Stimulated activated CD4-positive, alpha-beta T cell treated with anti-CD3 and anti-CD28 coated beads, Interleukin-15, amount 100 ng/mL, for 48 hours (primary cell): ENCODE data around the gene EIF4A3.

ENCODE experiments used
- DNase-seq, 2 donors: peaks; one replicate each; pipeline ENCODE4 v3.0.0-alpha.2; 2020; ENCODE audit warnings: low read depth in 2 of 2

The EIF4A3 gene

DNA sequence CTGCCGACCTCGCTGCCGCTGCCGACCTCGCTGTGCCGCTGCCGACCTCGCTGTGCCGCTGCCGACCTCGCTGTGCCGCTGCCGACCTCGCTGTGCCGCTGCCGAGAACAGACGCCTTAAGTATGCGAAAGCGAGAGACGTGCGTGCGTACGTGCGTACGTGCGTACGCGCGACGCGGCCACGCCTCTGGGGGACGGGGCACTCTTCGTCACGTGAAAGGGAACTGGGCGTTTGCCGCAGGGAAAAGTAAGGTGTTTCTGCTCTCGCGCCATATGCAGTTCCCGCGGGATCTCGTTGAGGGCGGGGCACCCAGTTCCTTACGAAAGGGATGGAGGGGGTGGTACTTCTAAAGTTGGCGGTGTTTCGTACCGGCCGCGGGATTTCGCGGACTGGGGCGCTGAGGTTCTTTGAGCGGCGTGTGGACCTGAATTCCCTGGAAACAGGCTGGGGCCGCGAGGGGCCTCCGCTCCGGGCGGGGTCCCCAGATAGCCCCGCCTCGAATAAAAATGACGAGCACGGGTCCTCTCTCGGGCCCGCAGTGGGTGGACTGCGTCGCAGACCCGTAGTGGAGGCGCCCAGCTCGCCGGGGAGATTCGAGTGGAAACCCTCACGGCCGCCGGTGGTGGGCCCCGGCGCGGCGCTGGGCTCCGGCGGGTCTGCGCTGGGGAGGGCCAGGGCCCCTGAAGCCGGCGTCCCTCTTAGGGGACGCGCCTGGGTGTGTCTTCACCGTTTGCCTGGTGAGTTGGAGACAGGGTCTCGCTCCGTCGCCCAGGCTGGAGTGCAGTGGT is at the start of gene EIF4A3:
Gene EIF4A3 (minus strand): TSS at position 94 of the 788 bp plus-strand sequence. CDS start 167 bp downstream, outside the sequence.
- peak; percentile 95 to 96 for DNase-seq

- DNase-seq, result no peak
Measured at GRCh38 chr17:80196652-80197051, 49.7 kb upstream of the EIF4A3 start.

GRCh38 chr17:80195671-80196529 is 49.0 kb upstream of the EIF4A3 start:
- DNase-seq, result peak in 1 of 2 donors; percentile 22

- no peak for DNase-seq
Measured at GRCh38 chr17:80195141-80195540, 48.2 kb upstream of the EIF4A3 start.

DNA sequence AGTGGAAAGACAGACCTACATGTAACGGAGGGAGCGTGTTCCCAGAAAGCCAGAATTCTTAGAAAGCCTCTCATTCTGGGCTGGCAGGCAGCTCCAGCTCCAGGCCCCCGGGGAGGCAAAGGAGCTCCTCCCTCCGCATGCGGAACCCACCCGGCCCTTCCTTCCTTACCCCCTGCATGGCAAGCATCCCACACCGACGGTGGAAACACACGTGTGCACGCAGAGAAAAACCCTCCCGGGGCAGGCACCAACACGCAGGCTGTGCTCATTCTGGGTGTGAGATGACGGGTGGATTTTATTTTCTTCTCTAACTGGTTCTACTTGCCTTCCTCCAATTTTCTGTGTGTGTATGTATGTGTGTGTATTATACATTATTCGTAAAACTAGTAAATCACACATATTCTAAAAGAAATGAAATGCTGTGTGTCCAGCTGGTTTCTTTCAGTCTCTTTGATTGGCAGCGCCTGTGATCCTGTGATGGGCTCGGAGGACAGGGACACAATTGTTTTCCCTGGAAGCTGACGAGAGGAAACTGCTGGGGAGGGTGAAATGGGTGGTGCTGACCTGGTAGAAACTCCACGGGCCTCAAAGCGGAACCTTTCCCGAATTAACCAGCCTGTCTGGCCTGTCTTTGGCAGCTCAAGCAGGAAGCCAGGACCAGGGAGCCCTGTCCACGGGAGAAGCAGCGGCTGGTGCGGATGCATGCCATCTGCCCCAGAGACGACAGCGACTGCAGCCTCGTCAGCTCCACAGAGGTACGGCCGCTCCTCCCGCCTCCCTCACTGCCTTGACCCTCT is 45.1 kb upstream of the EIF4A3 start:
- no peak for DNase-seq

DNA sequence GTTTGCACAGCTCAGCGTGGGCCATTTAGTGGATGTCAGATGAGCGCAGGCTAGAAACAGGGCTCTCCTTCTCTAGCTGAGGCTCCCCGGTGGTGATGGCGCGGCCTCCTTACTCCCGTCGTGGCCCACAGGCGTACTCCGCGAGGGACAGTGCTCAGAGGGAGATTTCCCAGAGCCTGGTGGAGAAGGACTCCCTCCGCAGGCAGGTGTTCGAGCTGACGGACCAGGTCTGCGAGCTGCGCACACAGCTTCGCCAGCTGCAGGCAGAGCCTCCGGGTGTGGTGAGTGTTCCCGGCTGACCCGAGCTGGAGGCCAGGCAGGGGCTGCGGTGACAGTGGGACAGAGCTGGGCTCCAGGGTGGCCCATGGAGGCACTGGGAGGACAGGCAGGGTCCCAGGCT is 44.3 kb upstream of the EIF4A3 start:
- DNase-seq, result no peak

DNA sequence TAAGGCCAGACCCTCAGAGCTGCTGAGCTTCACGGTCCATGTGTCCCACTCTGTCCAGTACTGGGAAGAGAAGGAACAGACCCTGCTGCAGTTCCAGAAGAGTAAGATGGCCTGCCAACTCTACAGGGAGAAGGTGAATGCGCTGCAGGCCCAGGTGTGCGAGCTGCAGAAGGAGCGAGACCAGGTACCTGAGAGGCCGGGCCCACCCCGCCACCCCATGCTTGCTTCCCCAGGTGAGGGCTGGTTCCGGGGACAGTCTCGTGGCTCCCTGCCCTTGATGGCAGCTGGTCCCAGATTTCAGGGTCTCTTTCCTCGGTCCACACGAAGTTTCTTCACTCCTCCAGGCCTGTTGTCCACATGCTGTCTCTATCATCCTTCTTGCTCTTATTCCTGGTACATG is 43.8 kb upstream of the EIF4A3 start:
- no peak for DNase-seq

GRCh38 chr17:80189611-80190010 is 42.7 kb upstream of the EIF4A3 start:
- no peak for DNase-seq

DNA sequence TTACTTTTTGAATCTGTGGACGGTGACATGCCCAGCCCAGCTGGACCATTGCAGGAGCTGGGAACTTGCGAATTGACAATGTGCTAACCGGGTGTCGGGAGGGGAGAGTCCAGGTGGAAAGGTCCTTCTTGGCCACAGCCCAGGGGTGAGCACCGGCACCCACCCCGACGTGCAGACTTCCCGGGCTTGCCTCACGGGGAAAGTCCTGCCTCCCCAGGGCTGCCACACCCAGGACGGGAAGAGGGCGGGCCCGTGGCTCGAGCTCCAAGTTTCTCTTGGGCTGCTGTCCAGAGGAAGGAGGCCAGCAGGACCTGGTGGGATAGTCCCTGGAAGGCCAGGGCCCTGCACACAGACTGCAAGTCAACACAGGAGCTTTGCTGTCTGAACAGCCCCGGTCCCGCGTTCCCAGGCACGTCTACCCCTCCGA is 40.6 kb upstream of the EIF4A3 start:
- no peak for DNase-seq

DNA sequence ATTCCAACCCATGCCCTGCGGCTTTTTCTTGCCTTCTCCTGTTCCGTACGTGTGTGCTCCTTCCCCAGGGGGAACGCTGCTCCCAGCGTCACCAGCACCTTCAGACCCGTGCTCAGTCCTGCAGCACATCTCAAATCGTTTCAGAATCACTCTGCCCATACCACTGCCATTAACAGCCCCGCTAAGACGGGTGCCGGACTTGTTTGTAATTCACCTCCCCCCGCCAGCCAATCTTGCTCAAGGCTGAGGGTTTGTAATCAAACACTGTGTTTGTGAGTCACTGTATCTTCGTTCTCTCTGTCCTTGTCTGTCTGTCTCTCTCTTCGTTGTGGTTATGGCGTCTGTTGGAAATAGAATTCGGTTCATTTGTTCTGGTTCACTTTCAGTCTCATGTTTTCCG is 40.2 kb upstream of the EIF4A3 start:
- no peak for DNase-seq

DNA sequence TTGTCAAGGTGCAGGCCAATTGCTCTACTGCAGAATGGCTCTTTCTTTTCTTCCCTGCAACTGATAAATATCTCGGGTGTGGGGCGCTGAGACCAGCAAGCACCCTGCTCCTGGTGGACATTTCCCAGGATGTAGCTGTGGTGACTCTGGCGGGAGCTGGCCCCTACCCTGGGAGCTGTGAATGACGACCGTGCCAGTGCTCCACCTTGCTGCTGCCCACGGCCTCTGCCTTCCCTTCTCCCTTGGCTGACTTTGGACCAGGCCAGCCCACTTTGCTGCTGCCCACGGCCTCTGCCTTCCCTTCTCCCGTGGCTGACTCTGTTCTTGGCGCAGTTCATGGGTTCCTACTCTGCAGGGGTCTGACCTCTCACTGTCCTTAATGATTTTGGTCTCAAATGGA is 39.0 kb upstream of the EIF4A3 start:
- DNase-seq, result no peak

DNA sequence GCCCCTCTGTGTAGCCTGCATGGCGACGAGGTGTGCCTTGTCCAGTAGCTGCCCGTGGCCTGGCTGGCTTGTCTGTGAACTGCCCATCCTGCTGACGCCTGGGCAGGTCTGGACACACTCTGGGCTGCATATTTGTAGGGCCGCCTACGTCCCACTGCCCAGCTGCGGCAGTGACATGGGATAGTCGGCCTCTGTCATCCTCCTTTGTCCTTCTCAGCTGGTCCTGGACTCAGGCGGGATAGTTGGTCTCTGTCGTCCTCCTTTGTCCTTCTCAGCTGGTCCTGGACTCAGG is 37.4 kb upstream of the EIF4A3 start:
- no peak for DNase-seq

DNA sequence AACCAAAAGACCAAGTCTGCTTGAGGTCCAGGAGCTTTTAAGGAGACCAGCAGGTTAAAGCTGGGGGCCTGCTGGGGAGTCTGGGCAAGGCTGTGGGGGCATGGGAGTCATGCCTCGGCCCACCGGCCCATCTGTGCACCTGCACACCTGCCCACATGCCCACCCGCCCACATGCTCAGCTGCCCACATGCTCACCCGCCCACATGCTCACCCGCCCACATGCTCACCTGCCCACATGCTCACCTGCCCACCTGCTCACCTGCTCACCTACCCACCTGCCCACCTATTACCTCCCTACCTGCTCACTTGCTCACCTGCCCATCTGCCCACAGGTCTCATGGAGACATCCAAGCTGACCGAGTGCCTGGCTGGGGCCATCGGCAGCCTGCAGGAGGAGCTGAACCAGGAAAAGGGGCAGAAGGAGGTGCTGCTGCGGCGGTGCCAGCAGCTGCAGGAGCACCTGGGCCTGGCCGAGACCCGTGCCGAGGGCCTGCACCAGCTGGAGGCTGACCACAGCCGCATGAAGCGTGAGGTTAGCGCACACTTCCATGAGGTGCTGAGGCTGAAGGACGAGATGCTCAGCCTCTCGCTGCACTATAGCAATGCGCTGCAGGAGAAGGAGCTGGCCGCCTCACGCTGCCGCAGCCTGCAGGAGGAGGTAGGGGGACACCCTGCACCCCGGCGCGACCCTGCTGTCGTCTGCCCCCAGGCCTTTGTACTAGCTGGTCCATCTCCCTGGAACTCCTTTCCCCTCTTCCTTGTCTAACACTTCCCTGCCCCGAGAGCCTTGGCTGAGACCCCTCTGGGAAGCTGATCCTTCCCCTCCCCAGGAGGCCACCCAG is 36.9 kb upstream of the EIF4A3 start:
- no peak for DNase-seq

- no peak for DNase-seq
Measured at GRCh38 chr17:80182845-80183223, 35.9 kb upstream of the EIF4A3 start.

DNA sequence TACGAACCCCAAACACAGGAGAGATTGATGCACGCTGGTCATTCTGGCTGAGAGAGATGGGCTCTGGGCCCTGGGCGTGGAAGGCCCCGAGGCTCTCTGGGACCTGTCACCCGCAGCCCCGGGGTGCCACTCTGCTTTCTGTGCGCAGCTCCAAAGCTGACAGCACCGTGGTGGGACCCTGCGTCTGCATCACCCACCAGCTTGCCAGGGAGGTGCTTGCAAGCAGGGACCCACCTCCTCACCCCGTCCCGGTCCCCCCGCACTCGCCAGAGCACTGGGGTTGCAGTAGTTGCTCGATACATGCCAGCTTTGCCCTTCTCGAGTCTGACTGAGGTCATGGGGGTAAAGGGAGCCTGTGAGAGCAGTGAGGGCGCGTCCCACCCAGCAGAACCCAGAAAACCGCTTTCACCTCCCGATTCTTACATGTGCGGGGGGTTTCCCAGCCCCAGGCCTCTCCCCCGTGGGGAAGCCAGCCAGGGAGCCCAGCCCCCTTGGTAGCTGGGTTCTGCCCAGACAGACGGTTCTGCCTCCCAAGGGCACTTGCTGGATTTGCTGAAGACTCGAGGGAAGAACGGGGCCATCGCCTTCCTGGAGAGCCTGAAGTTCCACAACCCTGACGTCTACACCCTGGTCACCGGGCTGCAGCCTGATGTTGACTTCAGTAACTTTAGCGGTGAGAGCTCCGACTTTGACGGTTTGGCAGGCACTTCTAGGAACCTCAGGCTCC is 35.4 kb upstream of the EIF4A3 start:
- DNase-seq, result no peak

DNA sequence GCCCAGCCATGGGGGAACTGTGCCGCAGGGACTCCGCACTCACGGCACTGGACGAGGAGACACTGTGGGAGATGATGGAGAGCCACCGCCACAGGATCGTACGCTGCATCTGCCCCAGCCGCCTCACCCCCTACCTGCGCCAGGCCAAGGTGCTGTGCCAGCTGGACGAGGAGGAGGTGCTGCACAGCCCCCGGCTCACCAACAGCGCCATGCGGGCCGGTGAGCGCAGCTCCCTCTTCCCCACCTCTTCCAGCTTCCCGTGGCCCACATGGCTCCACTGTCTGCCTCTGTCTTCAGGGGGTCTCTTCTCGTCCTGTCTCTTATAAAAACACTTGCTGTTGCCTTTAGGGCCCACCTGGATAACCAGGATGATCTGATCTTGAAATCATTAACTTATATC is 34.5 kb upstream of the EIF4A3 start:
- DNase-seq, result no peak

- no peak for DNase-seq
Measured at GRCh38 chr17:80180192-80180591, 33.3 kb upstream of the EIF4A3 start.

DNA sequence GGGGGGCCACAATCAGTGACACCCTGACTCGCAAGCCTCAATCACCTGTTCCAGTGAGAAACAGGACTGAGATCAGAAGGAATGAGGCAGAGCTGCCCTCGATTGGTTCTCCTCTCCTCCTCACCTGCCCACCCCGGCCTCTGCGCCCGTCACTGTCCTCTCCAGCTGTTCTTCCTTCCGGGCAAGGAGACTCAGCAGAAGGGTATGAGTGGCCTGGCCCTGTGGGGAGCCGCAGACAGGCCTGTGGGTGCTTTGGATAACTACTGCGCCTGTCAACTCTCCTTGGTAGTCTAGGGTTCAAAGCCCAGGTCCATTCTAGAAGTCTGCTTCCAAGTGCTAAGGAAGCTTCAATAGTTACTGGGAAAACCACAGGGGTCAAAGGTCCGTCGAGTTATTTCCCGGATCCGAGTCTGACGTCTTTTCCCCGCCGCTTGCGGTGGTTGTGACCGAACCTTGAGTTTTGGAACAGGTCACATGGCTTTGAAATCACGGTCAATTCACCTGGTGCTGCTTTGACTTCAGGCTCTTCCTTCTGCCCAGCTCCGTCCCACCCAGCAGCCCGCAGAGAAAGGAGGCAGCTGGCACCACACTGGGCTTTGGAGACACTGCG is 31.2 kb upstream of the EIF4A3 start:
- no peak for DNase-seq

DNA sequence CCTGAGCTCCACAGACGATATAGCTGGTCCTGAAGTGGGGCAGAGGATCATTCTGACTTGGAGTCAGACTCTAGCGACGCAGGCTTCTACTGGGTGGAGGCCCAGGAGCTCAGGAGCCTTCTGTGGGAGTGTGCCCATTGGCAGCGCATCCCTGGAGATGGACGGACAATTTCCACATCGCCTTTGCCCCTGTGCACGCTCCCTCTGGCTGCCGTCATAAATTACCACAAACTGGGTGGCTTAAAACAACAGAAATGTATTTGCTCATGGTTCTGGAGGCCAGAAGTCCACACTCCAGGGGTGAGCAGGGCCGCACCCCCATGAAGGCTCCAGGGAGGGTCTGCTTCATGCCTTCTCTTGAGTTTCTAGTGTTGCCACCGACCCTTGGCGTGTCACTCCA is 29.8 kb upstream of the EIF4A3 start:
- DNase-seq, result no peak

GRCh38 chr17:80173916-80174315 is 27.0 kb upstream of the EIF4A3 start:
- DNase-seq, result no peak
